ENCODE data around the gene MAPK8IP3. TPM values are rescaled to one million over a fixed set of nuclear protein-coding genes. Genes with fewer than 3 reads are reported as not detected.
A peak's percentile ranks its signal among the peaks of the same experiment; 100 is the strongest.

MAPK8IP3 gene
- total and polyA plus RNA-seq, 12 donors: 12.1 to 430 (median 56.1) TPM

GRCh38 chr16:1776991-1777374, 71.0 kb downstream of the MAPK8IP3 start:
- peaks cover 0 to 44% of the 10 kb centered on the region in 2 donors for H3K36me3 ChIP-seq (replicated peaks in 1 of 2)
- TF ChIP-seq, protein P1, sequence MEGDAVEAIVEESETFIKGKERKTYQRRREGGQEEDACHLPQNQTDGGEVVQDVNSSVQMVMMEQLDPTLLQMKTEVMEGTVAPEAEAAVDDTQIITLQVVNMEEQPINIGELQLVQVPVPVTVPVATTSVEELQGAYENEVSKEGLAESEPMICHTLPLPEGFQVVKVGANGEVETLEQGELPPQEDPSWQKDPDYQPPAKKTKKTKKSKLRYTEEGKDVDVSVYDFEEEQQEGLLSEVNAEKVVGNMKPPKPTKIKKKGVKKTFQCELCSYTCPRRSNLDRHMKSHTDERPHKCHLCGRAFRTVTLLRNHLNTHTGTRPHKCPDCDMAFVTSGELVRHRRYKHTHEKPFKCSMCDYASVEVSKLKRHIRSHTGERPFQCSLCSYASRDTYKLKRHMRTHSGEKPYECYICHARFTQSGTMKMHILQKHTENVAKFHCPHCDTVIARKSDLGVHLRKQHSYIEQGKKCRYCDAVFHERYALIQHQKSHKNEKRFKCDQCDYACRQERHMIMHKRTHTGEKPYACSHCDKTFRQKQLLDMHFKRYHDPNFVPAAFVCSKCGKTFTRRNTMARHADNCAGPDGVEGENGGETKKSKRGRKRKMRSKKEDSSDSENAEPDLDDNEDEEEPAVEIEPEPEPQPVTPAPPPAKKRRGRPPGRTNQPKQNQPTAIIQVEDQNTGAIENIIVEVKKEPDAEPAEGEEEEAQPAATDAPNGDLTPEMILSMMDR (IDR thresholded peaks at IDR 0.05): no peak
- no peak for TF ChIP-seq POLR2A (IDR thresholded peaks at IDR 0.05)
- no peaks in the 10 kb centered on the region for H3K9me3 ChIP-seq (replicated peaks in 1 of 3)
- no peak overlapping the region for H3K27ac ChIP-seq
- H3K27me3 ChIP-seq: no peaks in the 10 kb centered on the region
- intact Hi-C loops (cut with DNase I): no loop called here
- peaks cover 42 to 44% of the 10 kb centered on the region in 2 donors for H3K4me1 ChIP-seq (replicated peaks in 1 of 2)
- H3K4me3 ChIP-seq: no peak overlapping the region
- WGBS, 4 donors: 85 to 91% (median 90%) methylated on average over 4 to 22 of the region's 22 CpGs
- no peak for DNase-seq

DNA sequence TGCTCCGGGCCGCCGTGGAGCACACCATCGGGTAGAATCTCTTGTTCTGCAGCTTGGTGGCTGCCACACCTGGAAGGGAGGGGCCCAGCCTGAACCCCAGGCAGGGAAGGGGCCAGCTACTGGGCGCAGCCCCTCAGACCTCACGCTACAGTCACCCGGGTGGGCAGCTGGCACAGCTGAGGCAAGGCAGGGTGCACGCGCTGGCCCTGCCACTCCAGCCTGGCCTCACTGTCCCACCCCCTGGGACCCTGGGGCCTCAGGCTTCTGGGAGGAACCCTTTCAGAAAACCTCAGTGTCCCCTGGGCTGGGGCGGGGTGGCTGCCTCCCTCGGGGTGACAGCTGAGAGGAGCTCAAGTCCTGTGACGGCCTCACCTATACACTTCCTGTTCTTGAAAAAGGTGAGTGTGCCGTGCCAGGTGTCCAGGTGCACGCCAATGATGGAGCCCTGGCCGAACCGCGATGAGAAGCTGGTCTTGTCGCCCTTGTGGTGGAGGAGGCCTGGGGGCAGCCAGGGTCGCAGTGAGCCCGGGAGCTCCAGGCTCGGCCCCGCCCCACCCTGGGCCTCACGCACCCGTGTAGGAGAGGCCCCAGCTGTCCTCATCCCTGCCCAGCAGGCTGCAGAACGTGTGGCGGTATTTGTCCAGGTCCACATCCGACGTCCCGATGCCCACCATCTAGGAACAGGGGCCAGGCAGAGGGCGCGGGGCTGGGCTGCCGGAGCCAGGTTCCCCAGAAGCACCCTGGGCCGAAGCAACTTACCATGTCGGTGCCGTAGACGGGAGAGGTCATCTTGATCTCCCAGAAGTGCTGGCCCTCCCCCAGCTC, 71.6 kb downstream of the MAPK8IP3 start:
- WGBS, 4 donors: 60 to 79% (median 77%) methylated on average over 1 to 36 of the region's 36 CpGs

GRCh38 chr16:1778200-1779179, 72.5 kb downstream of the MAPK8IP3 start:
- Histone ChIP-seq H3K27me3 (no peaks in the 10 kb centered on the region), H3K4me1 (replicated peaks in 1 of 2) (peaks cover 37 to 40% of the 10 kb centered on the region in 2 donors), H3K27ac (peak overlapping the region in 4 of 5 donors; percentile 70 to 95 (median 84)), H3K9me3 (replicated peaks in 1 of 3) (no peaks in the 10 kb centered on the region), H3K36me3 (replicated peaks in 1 of 2) (peaks cover 0 to 44% of the 10 kb centered on the region in 2 donors), H3K4me3 (no peak overlapping the region)
- 76 to 85% (median 82%) methylated on average over 3 to 34 of the region's 34 CpGs for WGBS, 4 donors
- TF ChIP-seq POLR2A (IDR thresholded peaks at IDR 0.05): no peak
- TF ChIP-seq, protein P1 (IDR thresholded peaks at IDR 0.05): no peak
- intact Hi-C loops (cut with DNase I): no loop called here
- no peak for DNase-seq

More for the DNA sequence above, 71.6 kb downstream of the MAPK8IP3 start:
- Histone ChIP-seq H3K4me3 (no peak overlapping the region), H3K27me3 (no peaks in the 10 kb centered on the region), H3K9me3 (replicated peaks in 1 of 3) (no peaks in the 10 kb centered on the region), H3K27ac (peak overlapping the region in 1 of 5 donors; percentile 95), H3K4me1 (replicated peaks in 1 of 2) (peaks cover 37 to 40% of the 10 kb centered on the region in 2 donors), H3K36me3 (replicated peaks in 1 of 2) (peaks cover 0 to 44% of the 10 kb centered on the region in 2 donors)
- TF ChIP-seq, protein P1 (IDR thresholded peaks at IDR 0.05): no peak
- peak in 1 of 2 donors; percentile 15 for TF ChIP-seq POLR2A (IDR thresholded peaks at IDR 0.05)
- DNase-seq: no peak
- intact Hi-C loops (cut with DNase I): no loop called here

GRCh38 chr16:1779234-1779701, 73.3 kb downstream of the MAPK8IP3 start:
- Histone ChIP-seq H3K27ac (peak overlapping the region in 4 of 5 donors; percentile 70 to 95 (median 84)), H3K36me3 (replicated peaks in 1 of 2) (peaks cover 0 to 44% of the 10 kb centered on the region in 2 donors), H3K9me3 (replicated peaks in 1 of 3) (no peaks in the 10 kb centered on the region), H3K4me1 (replicated peaks in 1 of 2) (peaks cover 30 to 33% of the 10 kb centered on the region in 2 donors), H3K4me3 (no peak overlapping the region), H3K27me3 (no peaks in the 10 kb centered on the region)
- 45 to 85% (median 77%) methylated on average over 2 to 8 of the region's 8 CpGs for WGBS, 4 donors
- no peak for TF ChIP-seq POLR2A (IDR thresholded peaks at IDR 0.05)
- TF ChIP-seq, protein P1 (IDR thresholded peaks at IDR 0.05): no peak
- peak in 1 of 7 donors; percentile 31 for DNase-seq
- intact Hi-C loops (cut with DNase I): no loop called here

Measured in adrenal gland (tissue), 12 donors.